ENCODE results near the gene ARHGEF7.
"Not testable (repeated sequence)": the region's sequence is repeated elsewhere in the genome, so short reads cannot be mapped to it uniquely, and the experiment has no call there.

Gene ARHGEF7

DNA sequence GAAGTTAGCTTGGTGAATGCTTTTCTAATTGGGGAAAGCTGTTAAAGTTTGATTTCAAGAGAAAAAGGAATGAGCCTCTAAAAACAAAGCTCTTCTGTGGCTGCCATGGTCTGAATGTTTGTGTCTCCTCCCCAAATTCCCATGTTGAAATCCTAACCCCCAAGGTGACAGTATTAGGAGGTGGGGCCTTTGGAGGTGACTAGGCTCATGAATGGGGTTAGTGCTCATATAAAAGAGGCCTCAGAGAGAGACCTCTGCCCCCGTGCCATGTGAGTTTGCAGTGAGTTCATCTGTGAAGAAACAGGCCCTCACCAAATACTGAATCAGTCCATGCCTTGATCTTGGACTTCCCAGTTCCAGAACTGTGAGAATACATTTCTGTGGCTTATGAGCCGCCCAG, 56.5 kb downstream of the ARHGEF7 start:
- no peak for DNase-seq (ENCODE audit: low spot score)

DNA sequence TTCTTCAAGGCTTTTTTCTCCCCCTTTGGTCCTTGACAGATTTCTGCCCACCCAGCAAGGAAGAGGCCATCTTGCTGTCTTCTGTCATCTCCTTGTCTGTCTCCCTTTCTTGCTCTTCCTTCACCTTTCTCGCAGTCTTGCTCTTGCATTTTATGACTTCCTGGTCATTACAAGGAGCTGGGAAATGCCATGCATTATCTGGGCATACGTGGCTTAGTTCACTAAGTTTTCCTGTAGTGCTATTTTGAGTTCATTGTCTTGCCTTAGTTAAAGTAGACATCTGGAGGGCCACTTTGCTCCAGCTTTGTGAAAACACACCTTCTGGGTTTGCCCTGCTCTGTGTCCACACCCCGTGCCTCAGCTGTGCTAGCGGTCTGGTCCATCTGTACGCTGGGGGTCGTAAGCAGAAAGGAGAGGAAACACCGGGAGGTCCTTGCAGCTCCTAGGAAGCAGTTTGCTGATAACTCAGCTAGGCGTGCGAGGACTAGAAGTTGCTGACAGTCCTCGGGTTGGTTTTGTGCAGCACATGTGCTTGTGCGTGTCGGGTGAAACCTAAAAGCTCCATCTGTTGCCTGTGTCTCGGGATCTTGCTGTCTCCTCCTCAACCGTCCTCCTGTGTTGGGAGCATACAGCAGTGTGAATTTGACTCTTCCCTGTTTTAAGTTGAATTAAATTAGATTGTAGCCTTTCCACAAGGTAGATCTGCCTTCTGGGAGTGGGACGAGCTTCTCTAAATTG, 59.4 kb downstream of the ARHGEF7 start:
- no peak for DNase-seq (ENCODE audit: low spot score)

DNA sequence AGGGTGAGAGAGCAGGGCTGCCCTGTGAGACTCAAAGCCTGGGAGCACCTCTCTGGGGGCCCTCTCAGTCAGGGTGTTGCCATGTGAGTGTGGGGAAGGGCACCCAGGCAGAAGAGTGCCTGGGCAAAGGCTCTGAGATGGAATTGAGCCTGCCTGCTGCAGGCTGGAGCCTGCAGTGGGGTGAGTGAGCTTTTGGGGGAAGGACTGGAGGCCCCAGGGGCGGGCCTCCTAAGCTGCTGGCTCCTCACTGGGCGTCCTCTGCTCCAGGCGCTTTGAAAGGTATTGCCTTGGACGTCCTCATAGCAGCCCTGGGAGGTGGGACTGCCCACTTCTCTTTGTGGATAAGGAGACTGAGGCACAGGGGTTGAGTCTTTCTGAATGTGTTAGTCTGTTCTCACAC, 60.3 kb downstream of the ARHGEF7 start:
- no peak for DNase-seq (ENCODE audit: low spot score)

DNA sequence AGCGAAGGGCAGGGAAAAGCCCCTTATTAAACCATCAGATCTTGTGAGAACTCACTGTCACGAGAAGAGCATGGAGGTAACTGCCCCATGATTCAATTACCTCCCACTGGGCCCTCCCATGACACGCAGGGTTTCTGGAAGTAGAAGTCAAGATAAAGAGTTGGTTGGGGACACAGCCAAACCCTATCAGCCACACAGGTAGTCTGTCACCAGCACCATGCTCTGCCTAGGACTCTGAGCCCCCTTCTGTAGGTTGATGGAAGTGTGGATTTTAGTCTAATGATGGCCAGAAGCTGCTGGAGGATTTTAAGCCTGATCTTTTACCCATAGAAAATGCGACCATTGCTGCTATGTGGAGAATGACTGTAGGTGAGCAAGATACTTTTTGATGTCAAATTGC, 60.8 kb downstream of the ARHGEF7 start:
- no peak for DNase-seq (ENCODE audit: low spot score)

DNA sequence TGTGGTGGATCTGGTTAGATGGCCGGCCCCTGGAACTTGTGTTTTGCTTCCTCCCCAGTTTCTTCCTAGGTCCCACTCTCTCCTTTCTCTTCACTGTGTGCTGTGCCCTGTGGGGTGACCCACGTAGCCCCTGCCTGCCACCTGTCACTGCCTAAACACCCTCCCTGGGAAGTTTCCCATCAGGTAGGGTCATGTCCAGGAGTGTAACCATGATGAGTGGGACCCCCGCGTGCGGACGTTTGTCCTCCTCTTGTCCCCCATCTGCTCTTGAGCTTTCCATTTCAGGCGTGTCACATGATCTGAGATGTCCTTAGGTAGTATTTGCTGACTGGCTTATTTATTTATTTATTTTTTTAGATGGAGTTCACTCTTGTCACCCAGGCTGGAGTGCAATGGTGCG, 61.3 kb downstream of the ARHGEF7 start:
- DNase-seq (ENCODE audit: low spot score): no peak

DNA sequence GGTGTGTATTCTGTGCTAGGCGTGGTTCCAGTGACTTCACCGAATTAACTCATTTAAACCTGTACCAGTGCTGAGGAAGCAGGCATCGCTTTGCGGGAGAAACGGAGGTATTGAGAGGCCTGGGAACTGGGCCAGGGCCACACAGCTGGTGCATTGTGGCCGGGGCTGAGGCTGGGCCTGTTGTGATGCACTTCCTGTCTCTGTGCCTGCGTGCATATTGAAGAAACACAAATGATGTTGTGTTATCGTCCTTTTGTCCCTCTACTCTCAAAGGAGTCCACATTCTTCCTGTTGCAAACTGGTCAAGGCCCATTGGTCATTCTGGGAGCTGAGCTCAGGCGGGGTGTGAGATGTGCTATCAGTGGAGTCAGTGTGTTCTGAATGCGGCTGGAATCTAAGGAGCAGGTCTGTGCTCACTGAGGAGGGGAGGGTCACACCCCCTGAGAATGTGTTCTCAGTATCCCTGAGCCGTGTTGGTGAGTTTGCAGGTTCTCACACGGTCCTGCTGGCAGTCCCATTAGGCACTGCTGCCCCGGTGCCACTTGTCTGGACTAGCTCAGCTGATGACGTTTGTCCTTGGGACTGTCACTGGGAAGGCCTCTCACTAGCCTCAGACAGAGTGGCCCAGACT, 62.1 kb downstream of the ARHGEF7 start:
- DNase-seq (ENCODE audit: low spot score): no peak

DNA sequence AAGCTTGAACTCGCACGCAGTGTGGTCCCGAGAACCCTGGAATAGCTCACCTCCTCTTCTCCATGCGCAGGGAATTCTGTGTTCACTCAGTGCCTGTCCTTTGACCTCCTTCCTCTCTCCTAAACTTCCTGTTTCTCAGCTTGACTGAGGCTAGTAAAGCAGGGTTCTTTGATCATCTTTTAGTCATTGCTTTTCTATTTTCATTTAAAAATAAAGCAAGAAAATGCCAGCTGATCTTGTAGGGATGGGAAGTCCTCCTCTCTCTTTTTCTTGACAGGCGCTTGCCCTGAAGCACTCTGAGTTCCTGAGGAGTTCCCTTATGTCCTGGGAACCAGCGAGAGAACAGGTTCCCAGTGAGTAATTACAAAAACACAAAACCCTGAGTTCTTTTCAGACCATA, 62.8 kb downstream of the ARHGEF7 start:
- DNase-seq (ENCODE audit: low spot score): no peak

DNA sequence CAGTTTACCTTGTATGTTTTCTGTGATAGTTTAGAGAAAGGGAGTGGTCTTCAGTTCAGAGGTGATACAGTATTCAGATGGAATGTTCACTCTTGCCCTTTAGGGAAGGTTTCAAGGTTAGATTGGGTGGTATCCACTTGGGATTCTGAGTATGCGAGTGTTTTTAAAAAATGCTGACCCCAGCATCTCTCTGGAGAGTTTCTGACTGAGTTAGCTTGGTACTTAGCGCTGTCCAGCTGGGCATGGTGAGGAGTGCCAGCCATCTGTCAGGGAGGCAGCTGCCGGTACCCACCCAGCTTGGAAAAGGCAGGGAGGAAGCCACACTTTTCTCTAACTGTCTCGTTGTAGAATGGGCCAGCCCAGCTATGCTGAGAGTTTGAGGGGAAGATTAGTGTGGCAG, 63.3 kb downstream of the ARHGEF7 start:
- no peak for DNase-seq (ENCODE audit: low spot score)

DNA sequence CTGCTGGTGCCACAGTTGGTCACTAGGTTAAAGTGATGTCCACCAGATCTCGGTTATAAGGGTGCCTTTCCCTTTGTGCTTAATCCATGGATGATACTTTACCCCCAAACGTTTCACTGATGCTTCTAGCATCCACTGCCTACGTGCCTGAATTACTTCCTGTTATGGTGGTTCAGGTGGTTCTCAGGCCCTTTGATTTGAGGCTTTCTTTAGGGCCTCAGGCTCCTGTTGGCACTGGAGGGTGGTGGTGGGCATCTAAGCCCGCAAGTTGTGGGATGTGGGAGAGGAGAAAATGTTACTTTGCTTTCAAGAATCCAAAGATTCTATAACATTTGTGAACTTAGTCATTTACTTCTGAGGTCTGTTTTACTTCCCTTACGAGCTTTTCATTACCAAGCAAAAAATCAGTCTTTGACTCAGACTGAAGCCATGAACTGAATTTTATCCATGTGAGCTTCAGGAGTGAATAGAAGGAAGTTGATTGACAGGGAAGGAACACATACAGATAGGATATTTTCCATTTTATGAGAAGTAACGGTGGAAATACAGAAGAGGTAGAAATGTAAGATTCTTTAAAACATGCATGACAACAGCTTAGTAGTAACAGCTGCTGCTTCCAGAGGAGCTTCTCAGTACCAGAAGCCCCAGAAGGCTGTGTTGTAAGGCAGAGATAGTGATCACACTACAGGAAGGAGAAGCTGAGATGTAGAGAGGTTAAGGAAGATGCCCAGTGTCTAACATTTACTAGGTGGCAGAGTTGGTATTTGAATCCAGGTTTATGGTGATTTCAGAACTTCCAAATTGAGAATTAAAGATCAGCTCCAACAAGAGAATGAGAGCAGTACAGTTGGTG, 65.0 kb downstream of the ARHGEF7 start:
- no peak for DNase-seq (ENCODE audit: low spot score)

DNA sequence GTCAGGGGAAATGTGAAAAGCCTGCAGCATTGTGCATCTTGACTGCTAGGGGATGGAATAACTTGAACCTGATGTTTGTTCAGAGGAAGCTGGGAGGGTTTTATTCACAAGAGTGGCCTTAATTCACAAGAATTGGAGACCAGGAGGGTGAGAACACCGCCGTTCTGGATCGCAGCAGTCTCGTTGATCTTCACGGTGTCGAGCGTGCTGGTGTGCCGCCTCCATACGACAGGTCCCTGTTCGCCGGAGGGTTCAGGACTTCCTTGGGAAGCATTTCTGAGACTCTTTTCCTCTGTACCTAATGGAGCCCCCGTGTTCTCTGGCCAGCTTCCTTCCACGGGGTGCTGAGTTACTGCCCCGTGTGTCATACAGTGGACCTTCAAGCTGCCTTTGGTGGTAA, 66.9 kb downstream of the ARHGEF7 start:
- no peak for DNase-seq (ENCODE audit: low spot score)

DNA sequence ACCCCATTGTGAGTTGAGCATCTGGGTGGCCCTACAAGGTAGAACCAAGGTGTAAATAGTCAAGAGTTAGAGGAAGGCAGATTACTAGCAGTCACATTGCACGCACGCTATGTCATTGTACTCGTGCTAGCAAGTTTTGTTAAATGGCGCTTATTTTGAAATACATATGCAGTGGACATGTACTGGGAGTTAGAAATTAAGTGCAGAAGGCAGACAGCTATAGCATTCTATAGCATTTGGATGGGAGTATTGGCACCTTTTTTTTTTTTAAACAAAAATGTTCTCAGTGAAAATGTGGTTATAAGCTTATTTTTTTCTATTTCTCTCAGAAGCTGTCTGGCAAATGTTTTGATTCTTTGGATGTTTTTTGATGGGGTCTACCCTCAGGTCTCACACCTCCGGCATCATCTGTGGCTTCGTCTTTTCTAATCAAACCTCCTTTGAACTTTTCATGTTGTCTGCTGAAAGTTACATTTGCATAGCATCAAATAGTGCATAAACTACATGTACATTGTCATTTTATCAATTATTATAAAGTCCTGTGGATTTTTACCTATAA, 68.1 kb downstream of the ARHGEF7 start:
- no peak for DNase-seq (ENCODE audit: low spot score)

DNA sequence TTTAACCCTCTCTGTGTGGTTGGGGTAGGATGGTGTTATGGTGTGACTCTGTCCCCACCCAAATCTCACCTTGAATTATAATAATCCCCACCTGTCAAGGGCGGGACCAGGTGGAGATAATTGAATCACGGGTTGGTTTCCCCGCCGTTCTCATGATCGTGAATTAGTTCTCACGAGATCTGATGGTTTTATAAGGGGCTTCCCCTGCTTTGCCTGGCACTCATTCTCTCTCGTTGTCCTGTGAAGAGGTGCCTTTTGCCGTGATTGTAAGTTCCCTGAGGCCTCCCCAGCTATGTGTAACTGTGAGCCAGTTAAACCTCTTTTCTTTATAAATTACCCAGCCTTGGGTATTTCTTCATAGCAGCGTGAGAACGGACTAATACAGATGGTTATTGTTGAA, 68.8 kb downstream of the ARHGEF7 start:
- DNase-seq (ENCODE audit: low spot score): no peak

DNA sequence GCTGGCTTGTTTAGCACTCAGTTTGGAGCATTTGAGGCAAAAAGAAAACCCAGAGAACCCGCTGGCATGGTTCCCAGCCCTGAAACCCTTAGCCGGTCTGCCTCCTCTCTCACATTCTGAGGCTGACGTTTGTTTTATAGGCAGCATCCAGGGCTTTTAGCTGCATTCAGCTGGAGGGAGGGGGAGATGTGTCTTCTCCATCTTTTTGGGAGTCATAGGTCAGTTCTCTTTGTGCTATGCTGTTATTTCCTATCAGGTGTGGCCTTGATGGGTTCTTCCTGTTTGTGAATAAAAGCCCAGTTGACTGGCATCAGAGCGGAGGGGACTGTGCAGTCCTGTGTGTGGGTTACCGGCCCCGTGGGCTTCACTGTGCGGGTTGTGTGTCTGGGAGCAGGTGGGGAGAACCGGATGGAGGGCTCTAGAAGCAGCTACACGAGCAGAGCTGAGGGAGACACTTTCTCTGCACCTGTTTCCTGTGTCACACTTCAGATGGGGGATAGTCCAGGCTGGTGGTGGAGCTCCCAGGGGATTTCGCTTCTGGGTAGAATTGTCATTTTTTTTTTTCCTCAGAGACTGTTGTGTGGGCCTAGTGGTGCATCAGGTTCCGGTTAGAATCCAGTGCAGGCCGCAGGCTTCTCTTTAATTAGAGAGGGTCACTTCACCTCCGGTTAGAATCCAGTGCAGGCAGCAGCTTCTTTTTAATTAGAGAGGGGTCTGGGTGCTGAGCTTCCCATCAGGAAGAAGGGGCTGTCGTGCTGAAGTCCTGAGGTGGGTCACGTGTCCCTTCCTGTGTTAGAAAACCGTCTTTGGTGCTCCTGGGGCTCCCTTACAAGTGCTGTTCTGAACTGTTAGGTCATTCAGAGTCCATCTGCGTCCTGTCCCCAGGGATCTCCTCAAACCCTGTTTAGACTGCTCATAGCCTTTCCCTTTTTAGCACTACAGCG, 69.6 kb downstream of the ARHGEF7 start:
- DNase-seq (ENCODE audit: low spot score): no peak

DNA sequence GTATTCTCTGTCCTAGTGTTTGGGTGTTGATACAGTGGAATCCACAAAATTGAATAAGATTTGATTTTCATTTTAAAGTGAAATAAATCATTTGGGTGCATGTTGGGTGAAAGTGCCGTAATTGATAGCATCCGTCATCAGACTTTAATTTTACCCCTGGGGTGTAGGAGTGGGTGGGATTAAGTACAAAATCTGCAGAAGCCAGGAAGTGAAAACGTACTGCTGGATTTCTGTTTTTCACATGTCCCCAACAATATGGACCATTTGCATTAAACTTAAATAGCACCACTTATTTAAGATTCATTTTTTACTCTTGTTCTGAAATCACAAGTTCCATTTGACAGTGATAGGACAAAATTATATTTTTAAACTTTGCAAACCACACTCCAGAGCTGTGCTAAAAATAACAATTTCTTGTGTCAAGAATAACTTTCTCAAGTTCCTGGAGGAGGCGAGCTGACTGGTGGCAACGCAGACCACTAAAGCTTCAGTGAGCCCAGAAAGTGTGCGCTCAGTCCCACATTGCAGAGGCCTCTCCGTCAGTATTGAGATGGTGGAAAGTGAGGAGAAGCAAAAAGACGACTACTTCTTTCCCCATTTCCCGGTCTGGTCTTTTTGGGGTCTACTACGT, 71.3 kb downstream of the ARHGEF7 start:
- no peak for DNase-seq (ENCODE audit: low spot score)

DNA sequence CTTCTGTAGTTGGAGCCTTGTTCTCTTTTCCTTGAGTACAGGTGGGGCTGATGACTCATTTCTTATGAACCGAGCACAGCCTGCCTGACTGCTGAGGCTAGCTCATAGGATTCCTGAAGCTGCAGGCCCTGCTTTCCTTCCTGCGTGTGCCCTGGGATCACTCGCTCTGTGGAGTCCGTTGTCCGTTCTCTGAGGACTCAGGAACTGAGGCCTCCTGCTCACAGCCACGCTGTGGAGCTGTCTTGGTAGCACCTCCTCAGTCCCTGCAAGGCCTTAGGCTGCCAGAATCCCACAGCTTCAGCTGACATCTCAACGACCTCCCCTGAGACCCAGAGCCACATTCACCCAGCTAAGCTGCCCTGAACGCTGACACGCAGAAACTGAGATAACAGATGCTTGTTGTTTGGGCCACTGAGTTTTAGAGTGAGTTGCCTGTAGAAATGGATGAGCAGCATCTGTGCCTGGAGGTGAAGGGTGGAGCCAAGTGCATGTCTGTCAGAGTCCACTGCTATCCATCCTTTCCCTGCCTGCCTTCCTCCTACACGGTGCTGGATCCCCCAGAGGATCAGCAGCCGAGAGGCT, 72.9 kb downstream of the ARHGEF7 start:
- DNase-seq (ENCODE audit: low spot score): peak; percentile 7

DNA sequence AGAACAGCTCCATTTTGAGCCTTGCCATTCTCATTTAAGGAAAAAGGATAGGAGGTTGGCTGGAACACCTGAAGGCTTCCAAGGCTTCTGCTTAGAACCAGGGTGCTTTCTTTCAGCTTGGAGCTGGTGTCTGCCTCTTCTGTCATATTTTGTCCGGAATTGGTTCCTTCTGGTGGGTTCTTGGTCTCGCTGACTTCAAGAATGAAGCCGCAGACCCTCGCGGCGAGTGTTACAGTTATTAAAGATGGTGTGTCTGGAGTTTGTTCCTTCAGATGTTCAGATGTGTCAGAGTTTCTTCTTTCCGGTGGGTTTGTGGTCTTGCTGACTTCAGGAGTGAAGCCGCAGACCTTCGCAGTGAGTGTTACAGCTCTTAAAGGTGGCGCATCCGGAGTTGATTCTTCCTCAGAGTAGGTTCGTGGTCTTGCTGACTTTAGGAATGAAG, 74.0 kb downstream of the ARHGEF7 start:
- DNase-seq (ENCODE audit: low spot score): not testable (repeated sequence)

DNA sequence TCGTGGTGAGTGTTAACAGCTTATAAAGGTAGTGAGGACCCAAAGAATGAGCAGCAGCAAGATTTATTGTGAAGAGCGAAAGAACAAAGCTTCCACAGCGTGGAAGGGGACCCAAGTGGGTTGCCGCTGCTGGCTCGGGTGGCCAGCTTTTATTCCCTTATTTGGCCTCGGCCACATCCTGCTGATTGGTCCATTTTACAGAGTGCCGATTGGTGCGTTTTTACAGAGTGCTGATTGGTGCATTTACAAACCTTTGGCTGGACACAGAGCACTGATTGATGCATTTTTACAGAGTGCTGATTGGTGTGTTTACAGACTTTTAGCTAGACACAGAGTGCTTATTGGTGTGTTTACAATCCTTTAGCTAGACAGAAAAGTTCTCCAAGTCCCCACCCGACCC, 74.4 kb downstream of the ARHGEF7 start:
- not testable (repeated sequence) for DNase-seq (ENCODE audit: low spot score)

DNA sequence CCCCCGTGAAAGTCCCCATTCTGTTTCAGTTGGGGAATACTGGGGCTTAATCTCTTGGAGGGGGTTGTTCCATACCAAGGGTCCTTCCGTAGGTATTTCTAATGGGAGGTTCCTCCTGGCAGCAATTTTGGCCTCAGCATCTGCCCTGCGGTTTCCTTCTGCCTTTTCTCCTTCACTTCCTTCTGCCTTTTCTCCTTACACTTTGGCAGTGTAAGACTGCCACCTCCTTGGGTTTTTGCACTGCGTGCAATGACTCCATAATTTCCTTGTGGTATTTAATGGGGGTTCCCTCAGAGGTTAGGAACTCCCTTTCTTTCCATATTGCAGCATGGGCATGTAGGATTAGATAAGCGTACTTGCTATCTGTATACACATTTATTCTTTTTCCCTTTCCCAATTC, 78.1 kb downstream of the ARHGEF7 start:
- DNase-seq (ENCODE audit: low spot score): not testable (repeated sequence)

DNA sequence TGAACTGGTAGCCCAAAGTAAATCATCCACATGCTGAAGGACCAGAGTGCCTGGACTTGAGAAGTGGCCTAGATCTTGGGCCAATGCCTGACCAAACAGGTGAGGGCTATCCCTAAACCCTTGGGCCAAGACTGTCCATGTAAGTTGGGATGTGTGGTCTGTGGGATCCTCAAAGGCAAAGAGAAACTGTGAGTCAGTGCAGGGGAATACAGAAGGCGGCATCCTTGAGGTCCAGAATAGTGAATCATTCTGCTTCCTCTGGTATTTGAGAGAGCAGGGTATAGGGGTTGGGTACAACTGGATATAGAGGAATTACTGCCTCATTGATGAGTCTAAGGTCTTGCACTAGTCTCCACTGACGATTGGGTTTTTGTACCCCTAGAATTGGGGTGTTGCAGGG, 79.5 kb downstream of the ARHGEF7 start:
- DNase-seq (ENCODE audit: low spot score): not testable (repeated sequence)

DNA sequence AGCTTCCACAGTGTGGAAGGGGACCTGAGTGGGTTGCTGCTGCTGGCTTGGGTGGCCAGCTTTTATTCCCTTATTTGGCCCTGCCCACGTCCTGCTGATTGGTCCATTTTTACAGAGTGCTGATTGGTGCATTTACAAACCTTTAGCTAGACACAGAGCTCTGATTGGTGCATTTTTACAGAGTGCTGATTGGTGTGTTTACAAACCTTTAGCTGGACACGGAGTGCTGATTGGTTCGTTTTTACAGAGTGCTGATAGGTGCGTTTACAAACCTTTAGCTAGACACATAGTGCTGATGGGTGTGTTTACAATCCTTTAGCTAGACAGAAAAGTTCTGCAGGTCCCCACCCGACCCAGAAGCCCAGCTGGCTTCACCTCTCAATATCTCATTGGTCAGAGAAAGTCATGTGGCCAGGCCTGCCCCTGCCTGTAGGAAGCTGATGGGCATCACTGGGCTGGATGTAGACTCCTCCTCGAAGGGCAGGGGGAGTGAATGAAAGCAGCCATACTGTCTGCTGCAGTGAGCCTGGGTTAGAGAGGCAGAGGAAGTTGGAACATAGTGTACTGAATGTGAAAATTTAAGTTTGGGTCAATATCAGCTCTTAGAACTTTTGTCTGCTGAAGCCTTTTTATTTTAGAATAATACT, 83.7 kb downstream of the ARHGEF7 start:
- not testable (repeated sequence) for DNase-seq (ENCODE audit: low spot score)
